Colon (tissue), 2 donors: ENCODE results near the gene RAB33B.
"Not testable (repeated sequence)": the region's sequence is repeated elsewhere in the genome, so short reads cannot be mapped to it uniquely, and the experiment has no call there.

ENCODE experiments used
- FAIRE-seq: peaks from 2 replicates; lab custom pipeline; 2012; peaks lifted over from hg19 to GRCh38; lab: Jason Lieb, UNC
- donor health status: control.
- donor health status: control.

The RAB33B gene

DNA sequence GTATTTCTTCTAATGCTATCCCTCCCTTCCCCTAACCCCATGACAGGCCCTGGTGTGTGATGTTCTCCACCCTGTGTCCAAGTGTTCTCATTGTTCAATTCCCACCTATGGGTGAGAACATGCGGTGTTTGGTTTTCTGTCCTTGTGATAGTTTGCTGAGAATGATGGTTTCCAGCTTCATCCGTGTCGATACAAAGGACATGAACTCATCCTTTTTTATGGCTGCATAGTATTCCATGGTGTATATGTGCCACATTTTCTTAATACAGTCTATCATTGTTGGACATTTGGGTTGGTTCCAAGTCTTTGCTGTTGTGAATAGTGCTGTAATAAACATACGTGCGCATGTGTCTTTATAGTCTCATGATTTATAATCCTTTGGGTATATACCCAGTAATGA lies 10.6 kb downstream of the RAB33B start:
- FAIRE-seq = not testable (repeated sequence)

DNA sequence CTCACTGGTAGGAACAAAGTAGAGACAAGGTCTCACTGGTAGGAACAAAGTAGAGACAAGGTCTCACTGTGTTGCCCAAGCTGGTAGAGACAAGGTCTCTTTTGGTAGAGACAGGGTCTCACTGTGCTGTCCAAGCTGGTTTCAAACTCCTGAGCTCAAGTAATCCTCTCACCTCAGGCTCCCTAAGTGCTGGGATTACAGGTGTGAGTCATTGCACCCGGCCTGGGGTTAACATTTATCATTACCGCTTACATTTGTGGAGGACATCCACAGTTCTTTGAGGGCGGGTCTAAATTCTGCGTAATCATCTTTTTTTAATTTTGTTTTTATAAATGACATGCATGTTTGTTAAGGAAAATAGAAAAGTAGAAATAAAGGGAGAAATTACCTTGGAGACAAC lies 12.0 kb downstream of the RAB33B start:
- FAIRE-seq = no peak

DNA sequence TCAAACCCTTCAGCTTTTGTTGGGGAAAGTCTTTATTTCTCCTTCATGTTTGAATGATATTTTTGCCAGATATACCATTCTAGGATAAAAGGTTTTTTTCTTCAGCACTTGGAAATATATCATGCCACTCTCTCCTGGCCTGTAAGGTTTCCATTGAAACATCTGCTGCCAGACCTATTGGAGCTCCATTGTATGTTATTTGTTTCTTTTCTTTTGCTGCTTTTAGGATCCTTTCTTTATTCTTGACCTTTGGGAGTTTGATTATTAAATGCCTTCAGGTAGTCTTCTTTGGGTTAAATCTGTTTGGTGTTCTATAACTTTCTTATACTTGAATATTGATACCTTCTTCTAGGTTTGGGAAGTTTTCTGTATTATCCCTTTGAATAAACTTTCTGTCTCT lies 14.8 kb downstream of the RAB33B start:
- FAIRE-seq = not testable (repeated sequence)

DNA sequence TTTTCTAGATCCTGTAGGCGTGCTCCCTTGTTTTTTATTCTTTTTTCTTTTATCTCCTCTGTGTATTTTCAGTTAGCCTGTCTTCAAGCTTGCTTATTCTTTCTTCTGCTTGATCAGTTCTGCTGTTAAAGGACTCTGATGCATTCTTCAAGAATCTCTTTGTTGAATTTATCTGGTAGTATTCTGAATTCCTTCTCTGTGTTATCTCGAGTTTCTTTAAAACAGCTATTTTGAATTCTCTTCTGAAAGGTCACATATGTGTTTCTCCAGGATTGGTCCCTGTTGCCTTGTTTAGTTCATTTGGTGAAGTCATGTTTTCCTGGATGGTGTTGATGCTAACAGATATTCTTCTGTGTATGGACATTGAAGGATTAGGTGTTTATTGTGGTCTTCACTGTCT lies 15.3 kb downstream of the RAB33B start:
- FAIRE-seq = no peak

DNA sequence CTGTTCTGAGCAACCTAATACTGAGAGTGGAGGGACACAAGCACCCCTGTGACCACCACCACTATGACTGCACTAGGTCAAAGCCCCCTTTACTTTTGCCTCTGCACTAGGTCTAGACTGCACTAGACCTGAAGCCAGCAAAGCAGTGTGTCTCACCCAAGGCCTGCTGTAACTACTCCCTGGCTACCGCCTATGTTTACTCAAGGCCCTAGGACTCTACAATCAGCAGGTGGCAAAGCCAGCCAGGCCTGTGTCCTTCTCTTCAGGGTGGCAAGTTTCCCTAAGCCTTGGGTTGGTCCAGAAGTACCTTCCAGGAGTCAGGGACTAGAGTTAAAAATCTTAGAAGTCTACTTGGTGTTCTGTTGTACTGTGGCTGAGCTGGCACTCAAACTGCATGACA lies 15.9 kb downstream of the RAB33B start:
- no peak for FAIRE-seq

DNA sequence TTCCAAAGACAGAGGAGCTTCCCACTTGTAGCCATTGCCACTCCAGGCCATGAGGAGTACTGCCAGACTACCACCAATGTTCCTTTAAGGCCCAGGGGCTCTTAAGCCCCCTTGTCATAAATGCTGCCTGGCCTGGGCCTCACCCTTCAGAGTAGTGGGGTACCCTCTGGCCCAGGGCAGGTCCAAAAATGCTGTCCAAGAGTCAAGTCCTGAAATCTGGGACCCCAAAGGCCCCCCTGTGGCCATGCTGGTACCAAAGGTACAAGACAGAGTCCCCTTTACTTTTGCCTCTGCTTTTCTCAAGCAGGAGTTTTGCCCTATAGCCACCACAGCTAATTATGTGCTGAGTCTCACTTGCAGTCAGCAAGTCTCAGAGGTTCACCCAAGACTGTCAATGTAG lies 16.4 kb downstream of the RAB33B start:
- no peak for FAIRE-seq

DNA sequence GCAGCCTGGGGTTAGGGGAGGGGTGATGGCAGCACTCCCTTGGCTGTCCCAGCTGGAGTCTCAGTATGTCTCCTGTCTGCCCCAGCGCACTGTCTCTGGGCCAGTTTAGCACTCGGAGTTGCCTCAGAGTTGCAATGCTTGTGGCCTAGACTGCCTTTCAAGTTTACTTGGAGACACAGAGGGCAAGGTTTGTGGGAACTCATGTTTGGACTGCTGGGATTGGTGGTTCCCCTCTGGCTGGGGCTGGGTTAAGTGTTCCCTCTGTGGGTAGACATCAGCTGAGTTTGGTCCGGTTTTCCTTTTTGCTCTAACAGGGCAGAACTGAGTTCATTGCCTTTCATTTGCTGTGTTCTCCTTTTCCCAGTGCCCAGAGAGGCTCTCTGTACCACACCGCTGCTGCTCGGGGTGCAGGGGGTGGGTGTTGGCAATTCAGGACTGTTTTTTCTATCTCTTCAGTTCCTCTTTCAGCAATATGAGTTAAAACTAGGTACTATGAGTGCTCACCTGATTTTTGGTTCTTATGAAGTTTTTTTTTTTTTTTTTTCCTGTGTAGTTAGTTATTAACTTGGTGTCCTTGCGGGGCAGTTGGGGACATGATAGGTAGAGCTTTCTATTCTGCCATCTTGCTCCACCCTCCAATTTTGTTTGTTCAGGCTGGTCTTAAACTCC lies 17.2 kb downstream of the RAB33B start:
- no peak for FAIRE-seq

DNA sequence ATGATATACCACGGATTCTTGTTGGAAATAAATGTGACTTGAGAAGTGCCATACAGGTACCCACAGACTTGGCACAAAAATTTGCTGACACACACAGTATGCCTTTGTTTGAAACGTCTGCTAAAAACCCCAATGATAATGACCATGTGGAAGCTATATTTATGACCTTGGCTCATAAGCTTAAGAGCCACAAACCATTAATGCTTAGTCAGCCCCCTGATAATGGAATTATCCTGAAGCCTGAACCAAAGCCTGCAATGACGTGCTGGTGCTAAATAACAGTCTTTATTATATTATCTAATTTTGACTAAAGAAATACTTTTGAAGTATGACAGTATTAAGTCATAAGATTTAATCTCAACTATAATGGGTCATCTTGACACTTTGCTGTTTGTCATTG lies 18.9 kb downstream of the RAB33B start:
- no peak for FAIRE-seq

DNA sequence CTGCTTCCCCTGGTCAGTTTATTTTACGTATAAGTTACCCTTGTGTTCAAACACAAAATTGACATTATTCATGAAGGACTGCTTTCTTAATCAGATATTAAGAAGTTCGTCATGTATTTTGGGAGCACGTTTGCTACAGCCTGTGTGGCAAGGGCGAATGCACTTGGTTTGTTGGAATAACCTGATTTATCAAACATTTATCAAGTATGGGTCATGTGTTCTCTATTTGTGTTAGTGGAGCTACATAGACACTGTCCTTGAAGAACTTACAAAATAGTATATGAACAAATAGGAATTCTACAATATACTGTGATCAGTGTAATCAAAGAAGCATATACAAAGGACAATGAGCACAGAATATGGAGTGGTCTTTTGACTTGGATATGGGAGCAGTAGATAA lies 22.4 kb downstream of the RAB33B start:
- FAIRE-seq = no peak

DNA sequence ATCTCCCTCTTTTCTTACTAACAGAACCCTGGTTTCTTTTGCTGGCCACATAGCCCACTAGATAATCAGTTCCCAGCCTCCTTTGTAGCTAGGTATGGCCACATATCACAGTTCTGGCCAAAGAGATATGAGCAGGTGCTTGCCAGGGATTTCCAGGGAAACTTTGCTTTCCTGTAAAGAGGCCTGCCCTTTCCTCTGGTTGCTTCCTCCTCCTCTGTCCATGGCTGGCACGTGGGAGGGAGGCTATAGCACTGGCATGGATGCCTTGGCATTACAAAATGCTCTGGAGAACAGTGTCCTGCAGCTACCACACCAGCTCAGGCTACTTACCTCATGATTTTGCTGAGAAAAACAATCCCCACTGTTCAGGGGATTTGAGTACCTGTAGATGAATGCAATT lies 27.5 kb downstream of the RAB33B start:
- FAIRE-seq = no peak

DNA sequence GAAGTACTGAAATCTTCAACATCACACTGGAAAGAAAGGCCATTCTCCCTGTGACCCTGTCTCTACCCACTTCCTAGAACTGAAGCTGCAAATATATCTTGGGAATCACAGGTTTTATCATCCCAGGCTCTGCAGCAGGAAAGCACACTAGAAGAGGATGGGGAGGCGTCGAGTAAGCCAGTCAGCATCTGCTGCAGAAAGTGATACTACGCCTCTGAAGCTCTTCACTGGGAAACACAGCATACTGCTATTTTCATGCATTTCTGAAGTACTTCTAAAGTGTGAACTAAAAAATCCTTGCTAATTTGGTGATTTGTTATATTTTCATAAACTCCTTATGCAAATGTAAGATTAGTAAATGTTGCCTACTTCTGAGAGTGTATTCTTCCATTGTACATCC lies 29.1 kb downstream of the RAB33B start:
- no peak for FAIRE-seq

DNA sequence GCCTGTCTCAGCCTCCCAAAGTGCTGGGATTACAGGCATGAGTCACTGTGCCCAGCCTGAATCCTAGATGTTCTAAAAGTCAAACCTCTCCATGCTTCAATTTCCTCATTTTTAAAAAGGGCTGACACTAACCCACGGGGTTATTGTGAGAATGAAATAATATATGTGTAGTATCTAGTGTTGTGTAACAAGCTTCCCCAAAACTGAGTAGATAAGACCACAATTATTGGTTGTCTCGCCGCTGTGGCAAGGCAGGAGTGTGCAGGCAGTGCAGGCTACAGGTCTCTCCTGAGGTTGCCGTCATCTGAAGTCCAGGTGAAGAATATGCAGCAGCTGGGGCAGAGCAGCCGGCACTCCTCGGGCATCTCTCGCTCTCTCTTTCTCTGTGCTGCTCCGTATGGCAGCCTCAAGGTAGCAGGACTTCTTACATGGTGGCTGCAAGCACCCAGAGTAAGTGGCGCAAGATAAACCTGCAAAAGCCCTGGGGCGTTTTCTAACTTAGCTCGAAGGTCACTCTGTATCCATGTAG lies 30.9 kb downstream of the RAB33B start:
- no peak for FAIRE-seq

DNA sequence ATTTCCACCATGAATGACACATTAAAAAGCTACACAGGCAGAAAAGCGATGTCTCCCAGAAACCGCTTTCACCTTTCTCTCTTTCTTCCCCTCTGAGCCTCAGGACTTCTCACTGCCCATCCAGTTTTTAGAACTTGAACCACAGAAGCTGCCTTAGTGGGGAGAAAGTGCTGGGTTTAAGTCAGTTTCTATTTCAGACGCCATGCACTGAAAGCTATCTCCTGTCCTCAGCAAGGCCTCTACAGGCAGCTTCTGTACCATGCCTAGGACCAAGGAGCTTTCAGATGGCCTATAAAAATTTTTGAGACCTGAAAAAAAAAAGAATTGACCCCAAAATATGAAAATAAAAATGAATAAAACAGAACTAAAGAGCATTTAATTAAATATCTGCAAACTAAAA lies 34.5 kb downstream of the RAB33B start:
- FAIRE-seq = no peak

DNA sequence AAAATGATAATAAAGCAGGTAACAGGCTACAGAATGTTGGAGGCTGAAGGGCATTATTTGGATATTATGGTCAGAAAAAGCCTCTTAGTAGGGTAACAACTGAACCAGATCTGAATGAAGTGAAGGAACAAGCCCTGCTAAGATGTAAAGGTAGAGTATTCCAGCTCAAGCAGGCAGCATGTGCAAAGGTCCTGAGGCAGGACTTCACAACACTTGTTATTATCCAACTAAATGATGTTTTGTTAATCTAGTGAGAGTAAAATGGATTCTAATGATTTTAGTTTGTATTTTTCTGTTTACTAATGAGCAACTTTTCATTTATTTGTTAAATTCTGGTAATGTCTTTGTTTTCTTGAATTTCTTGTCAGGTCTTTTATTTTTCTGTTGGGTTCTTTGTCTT lies 35.7 kb downstream of the RAB33B start:
- no peak for FAIRE-seq

DNA sequence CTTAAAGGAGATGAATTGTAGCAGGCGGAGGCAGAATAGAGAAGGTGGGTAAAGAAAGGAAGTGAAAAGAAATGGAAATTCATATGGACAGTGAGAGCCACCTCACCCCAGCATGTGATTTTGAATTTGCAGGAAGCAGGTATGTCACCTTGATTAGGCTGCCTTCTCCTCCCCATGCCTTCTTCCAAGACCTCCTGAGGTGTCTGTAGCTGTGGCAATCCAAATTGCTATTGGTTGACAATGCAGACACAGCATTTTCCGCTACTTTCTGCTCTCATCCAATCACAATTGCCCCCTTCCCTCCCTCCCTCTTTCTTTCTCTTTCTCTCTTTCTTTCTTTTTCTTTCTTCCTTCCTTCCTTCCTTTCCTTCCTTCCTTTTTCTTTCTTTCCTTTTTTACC lies 38.5 kb downstream of the RAB33B start:
- FAIRE-seq = no peak

DNA sequence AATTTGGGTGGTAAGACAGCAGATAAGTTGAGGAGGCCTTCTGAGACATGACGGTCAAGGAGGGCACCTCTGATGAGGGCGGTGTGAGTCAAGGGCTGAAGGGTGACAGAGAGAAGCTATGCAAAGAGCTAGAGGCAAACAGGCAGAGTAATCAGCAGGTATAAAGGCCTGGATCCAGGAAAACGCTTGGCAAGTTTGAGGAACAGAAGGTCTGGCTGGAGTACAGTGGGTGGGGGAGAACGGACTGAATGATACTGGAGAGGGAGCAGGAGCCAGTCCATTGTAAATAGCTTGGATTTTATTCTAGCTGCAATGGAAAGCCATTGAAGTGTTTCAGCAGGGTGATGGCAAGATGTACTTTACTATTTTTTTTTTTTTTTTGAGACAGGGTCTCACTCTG lies 39.3 kb downstream of the RAB33B start:
- FAIRE-seq = no peak

DNA sequence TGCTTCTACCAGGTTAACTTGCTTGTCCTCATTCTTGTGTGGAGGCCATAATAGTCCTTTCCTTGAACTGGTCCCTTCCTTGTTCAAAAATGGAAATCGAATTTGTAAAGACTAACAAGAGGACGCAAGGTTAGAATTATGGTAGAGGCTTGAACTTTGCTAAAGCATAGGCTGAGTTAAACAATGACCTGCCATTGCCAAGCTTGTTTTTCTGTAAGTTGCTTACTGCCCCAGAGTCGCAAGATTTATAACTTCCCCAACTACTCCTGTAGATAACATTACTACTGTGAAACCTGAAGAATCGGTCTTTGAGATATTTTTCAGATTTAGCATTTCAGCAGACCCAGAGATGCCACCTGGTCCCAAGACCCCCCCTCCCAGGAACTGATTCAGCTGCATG lies 45.3 kb downstream of the RAB33B start:
- no peak for FAIRE-seq

DNA sequence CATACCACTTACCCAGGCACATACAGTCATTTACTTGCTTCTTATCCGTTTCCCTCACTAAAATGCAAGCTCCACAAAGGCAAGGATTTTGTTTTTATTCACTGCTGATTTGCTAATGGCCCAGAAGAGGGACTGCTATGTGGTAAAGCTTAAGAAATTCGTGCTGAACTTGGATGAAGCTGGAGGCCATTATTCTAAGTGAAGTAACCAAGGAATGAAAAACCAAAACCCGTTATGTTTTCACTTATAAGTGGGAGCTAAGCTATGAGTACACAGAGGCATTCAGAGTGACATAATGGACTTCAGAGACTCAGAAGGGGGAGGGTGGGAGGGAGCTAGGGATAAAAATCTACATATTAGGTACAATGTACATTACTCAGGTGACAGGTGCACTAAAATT lies 47.2 kb downstream of the RAB33B start:
- FAIRE-seq = no peak

DNA sequence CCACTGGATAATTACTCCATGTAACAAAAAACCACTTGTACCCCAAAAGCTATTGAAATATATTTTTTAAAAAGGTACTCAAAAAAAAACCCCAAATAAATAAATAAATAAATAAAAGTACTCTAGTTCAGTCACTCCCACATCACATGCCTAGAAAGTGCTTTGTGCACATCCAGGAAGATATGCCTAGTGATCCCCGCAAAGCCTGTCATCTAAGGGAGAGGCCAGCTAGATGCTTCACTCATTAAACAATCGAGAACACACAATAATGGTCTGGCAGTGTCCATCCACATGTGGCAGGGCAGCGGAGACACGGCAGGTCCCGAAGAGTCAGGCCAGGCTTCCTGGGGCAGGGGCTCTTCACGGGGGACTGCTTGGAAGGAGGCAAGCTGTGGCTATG lies 47.6 kb downstream of the RAB33B start:
- FAIRE-seq = no peak

DNA sequence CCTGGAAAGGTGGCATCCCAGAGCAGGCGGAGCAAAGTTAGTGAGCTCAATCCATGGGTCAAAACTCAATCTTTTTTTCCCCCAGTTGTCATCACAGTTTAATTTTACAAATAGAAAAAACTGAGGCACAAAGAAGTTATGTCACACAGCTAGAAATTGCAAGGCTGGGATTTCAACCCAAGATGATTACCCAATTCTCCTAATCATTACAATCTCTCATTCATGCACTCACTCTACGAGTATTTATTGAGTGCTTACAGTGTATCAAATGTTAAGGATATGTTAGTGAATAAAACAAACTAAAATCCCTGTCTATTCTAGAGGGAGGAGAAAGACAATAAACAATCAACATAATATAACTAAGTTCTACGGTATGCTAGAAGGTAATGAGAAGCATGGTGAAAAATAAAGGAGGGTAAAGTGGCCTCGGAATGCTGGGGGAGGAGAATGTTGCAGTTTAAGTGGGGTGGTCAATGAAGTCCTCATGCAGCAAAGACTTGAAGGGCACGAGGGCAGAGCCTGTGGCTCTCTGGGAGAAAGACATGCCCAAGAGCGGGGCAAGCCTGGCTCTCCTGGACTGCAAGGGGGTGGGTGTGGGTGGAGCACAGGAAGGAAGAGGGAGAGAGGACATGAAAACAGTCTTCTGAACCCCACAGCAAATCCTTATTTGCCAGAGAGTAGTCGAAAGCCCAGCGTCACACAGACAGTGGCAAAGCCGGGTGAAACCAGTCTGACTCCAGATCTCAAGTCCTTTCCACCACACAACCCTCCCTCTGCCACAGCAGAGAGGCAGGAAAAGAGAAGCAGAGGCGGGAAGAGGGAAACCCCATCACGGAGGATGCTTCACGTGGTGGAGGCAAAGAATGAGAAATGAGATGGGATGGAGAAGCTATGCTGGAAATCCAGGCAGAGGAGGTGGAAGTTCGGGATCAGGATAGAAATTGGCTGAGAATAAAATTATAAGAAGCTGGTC lies 48.3 kb downstream of the RAB33B start:
- FAIRE-seq = no peak

DNA sequence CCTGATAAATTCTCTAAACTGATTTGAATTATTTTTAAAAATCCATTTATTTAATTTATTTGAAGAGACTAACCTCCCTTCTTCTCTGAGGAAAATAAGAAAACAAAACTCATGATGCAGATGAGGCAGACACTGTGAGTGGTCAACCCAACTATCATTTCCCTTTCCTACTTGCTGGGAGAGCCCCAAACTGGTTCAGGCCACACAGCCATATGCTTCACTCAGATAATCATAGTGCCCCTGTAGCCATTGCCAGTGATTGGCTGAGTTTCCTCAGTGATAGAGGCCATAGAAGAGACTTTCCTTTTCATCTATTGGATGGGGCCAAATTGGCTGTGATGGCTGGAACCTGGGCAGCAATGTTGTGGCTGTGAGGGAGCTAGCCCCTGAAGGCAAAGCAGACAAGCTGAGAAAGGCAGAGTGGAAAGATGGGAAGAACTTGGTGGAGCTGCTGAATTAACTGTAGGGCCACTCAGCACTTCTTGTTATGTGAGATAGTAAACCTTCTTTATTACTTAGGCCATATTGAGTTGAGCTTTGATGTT lies 49.8 kb downstream of the RAB33B start:
- no peak for FAIRE-seq

DNA sequence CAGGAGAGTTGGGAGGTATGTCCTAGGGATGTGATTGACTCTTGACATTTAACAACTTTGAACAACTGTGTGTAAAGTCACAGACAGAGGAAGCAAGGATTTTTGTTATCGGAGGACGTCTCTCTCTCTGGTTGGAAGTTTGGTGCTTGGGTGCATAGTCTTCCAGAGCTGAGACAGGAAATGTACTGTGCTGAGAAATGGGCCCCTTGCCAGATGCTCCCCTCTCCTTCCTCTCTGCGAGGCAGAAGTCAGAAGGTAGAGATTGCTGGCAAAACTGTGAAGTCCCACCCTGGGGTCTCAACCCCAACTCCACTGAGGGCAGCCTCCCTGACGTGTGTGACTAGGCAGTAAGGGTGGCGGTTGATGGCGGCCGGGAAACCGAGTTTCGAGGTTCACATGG lies 52.9 kb downstream of the RAB33B start:
- FAIRE-seq = no peak

DNA sequence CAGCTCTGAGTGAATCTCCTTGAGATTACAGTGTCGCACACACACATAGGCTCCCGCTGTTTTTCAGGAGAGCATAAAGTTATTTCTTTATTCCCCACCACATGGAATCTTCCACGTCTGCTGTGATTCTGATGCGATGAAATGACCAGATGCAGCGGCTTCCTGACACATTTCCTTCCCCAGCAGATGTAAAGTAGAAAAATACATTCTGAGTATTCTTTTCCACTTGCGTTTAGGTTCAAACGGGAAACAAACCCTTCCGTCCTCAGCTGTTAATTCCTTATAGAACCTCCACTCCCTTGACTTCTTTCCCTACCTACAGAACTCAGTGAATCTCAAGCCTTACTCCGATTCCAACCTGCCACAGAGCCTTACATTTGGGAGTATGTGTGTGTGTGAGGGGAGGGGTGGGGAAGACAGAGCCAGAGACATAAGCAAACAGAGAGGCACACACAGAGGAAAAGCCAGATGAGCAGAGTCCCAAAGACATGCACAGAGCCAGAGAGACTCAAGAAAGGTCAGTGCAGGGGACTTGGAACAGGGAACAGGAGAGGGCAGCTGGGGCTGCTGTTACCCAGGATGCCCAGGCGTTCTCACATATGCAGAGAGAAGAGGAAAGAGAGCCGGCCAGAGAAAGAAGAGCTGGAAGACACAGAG lies 54.8 kb downstream of the RAB33B start:
- no peak for FAIRE-seq
